ENCODE data around the gene PRKCH.

PRKCH gene

GRCh38 chr14:61325166-61325565 lies 3.8 kb downstream of the PRKCH start:
- no peak overlapping the region for H3K9ac ChIP-seq (ENCODE audit: low read depth, low read length)
- H3K9me3 ChIP-seq (ENCODE audit: insufficient read depth, low read depth, low read length) = 0 out of 2 replicates have a peak, but pooled peaks cover 5% of the 10 kb centered on the region
- H3K27ac ChIP-seq (ENCODE audit: low read depth, low read length) = no peak overlapping the region
- no peaks in the 10 kb centered on the region; the same call in 1 of the 2 replicates for H3K4me1 ChIP-seq (ENCODE audit: insufficient read depth, low read length)
- 92% methylated on average over 1 of the region's 1 CpG for WGBS
- H3K4me3 ChIP-seq (ENCODE audit: low read length) = no peak overlapping the region
- no peaks in the 10 kb centered on the region for H3K36me3 ChIP-seq (ENCODE audit: insufficient read depth, low read length)
- peaks cover 42% of the 10 kb centered on the region for H3K27me3 ChIP-seq (ENCODE audit: insufficient read depth, low read length)

DNA sequence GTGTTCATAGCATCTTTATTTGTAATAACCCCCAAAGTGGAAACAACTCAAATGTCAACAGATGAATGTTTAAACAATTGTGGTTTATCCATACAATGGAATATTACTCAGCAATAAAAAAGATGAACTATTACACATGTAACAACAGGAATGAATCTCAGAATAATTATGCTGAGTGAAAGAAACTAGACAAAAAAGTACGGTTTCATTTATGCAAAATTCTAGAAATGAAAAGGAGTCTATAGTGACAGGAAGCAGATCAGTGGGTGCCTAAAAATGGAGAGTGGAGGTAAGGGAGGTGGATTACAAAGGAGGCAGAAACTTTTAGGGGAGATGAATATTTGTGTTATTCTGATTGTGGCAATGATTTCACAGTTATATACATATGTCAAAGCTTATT lies 4.8 kb downstream of the PRKCH start:
- Histone ChIP-seq H3K27ac (ENCODE audit: low read depth, low read length) (no peak overlapping the region), H3K27me3 (ENCODE audit: insufficient read depth, low read length) (peaks cover 32% of the 10 kb centered on the region), H3K36me3 (ENCODE audit: insufficient read depth, low read length) (no peaks in the 10 kb centered on the region), H3K4me3 (ENCODE audit: low read length) (no peak overlapping the region), H3K4me1 (ENCODE audit: insufficient read depth, low read length) (no peaks in the 10 kb centered on the region; the same call in 1 of the 2 replicates), H3K9me3 (ENCODE audit: insufficient read depth, low read depth, low read length) (0 out of 2 replicates have a peak, but pooled peaks cover 5% of the 10 kb centered on the region), H3K9ac (ENCODE audit: low read depth, low read length) (no peak overlapping the region)
- WGBS = 96% methylated on average over 1 of the region's 1 CpG

DNA sequence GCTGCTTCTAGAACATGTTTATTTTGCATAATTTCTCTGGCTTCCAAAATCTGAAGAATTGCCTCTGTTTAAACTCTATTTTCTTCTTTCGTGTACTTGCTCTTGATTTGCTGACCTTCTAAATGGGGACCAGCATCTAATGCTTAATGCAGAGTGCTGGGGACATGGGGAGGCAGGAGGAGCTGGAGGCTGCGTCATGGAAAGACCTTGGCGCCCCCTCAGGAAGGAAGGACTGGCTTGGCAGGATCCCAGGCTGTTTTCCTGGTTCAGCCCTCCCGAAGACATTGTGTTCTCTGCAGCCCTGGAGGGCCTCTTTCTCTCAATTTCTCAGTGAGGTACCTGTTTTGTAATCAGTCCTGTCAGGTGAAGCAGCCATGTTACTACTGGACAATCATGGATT lies 5.5 kb downstream of the PRKCH start:
- Histone ChIP-seq H3K27ac (ENCODE audit: low read depth, low read length) (no peak overlapping the region), H3K36me3 (ENCODE audit: insufficient read depth, low read length) (no peaks in the 10 kb centered on the region), H3K9me3 (ENCODE audit: insufficient read depth, low read depth, low read length) (0 out of 2 replicates have a peak, but pooled peaks cover 5% of the 10 kb centered on the region), H3K9ac (ENCODE audit: low read depth, low read length) (no peak overlapping the region), H3K27me3 (ENCODE audit: insufficient read depth, low read length) (peaks cover 25% of the 10 kb centered on the region), H3K4me1 (ENCODE audit: insufficient read depth, low read length) (no peaks in the 10 kb centered on the region; the same call in 1 of the 2 replicates), H3K4me3 (ENCODE audit: low read length) (no peak overlapping the region)
- 76% methylated on average over 4 of the region's 4 CpGs for WGBS

DNA sequence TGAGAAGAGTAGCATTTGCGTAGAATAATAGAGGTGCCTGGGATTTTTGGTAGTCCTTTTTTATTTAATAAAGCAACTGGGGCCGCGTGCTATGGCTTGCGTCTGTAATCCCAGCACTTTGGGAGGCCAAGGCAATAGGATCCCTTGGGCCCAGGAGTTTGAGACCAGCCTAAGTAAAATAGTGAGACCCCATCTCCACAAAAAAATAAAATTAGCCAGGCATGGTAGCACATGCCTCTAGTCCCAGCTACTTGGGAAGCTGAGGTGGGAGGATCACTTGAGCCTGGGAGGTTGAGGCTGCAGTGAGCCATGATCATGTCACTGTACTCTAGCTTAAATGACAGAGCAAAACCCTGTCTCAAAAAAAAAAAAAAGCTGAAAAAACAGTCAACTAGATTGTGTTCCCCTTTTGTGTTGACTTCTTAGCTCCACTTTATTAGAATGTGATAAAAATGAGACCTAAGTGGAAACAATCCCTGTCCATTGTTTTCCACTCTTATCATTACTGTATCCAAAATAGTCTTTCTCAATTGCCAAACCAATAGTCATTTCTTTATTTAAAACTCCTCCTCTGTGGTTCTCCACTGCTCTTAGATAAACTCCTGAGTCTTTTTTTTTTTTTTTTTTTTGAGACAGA lies 7.4 kb downstream of the PRKCH start:
- WGBS = 97% methylated on average over 4 of the region's 4 CpGs
- Histone ChIP-seq H3K4me1 (ENCODE audit: insufficient read depth, low read length) (no peaks in the 10 kb centered on the region), H3K4me3 (ENCODE audit: low read length) (no peak overlapping the region), H3K27ac (ENCODE audit: low read depth, low read length) (no peak overlapping the region), H3K36me3 (ENCODE audit: insufficient read depth, low read length) (no peaks in the 10 kb centered on the region), H3K27me3 (ENCODE audit: insufficient read depth, low read length) (peaks cover 6% of the 10 kb centered on the region), H3K9me3 (ENCODE audit: insufficient read depth, low read depth, low read length) (0 out of 2 replicates have a peak, but pooled peaks cover 5% of the 10 kb centered on the region), H3K9ac (ENCODE audit: low read depth, low read length) (no peak overlapping the region)

- Histone ChIP-seq H3K36me3 (ENCODE audit: insufficient read depth, low read length) (no peaks in the 10 kb centered on the region), H3K27ac (ENCODE audit: low read depth, low read length) (no peak overlapping the region)
- 92% methylated on average over 8 of the region's 8 CpGs for WGBS
Measured at GRCh38 chr14:61329478-61330051, 8.2 kb downstream of the PRKCH start.

DNA sequence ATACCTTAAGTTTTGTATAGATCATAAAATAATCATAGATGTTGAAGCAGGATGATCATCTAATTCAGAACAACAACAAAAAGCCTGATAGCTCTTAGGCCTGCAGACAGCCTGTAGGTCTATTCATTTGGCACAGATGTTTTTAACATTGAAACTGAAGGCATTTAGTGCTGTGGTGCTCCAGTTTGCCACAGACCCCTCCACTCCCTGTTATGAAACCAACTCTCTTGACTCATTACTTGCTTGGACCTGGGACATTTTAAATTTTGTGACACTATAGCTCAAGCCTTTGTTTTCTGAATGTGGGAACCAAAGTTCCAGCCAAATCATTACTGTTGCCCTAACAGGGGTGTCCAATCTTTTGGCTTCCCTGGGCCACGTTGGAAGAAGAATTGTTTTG lies 9.1 kb downstream of the PRKCH start:
- Histone ChIP-seq H3K4me3 (ENCODE audit: low read length) (no peak overlapping the region), H3K9ac (ENCODE audit: low read depth, low read length) (no peak overlapping the region), H3K27ac (ENCODE audit: low read depth, low read length) (no peak overlapping the region), H3K9me3 (ENCODE audit: insufficient read depth, low read depth, low read length) (0 out of 2 replicates have a peak, but pooled peaks cover 5% of the 10 kb centered on the region), H3K4me1 (ENCODE audit: insufficient read depth, low read length) (no peaks in the 10 kb centered on the region), H3K27me3 (ENCODE audit: insufficient read depth, low read length) (no peaks in the 10 kb centered on the region), H3K36me3 (ENCODE audit: insufficient read depth, low read length) (no peaks in the 10 kb centered on the region)
- WGBS = 92% methylated on average over 1 of the region's 1 CpG

More at GRCh38 chr14:61329478-61330051, 8.2 kb downstream of the PRKCH start:
- H3K4me3 ChIP-seq (ENCODE audit: low read length) = no peak overlapping the region
- no peaks in the 10 kb centered on the region for H3K4me1 ChIP-seq (ENCODE audit: insufficient read depth, low read length)
- no peak overlapping the region for H3K9ac ChIP-seq (ENCODE audit: low read depth, low read length)
- no peaks in the 10 kb centered on the region for H3K27me3 ChIP-seq (ENCODE audit: insufficient read depth, low read length)
- 0 out of 2 replicates have a peak, but pooled peaks cover 5% of the 10 kb centered on the region for H3K9me3 ChIP-seq (ENCODE audit: insufficient read depth, low read depth, low read length)

- Histone ChIP-seq H3K27me3 (ENCODE audit: insufficient read depth, low read length) (no peaks in the 10 kb centered on the region), H3K9ac (ENCODE audit: low read depth, low read length) (no peak overlapping the region), H3K36me3 (ENCODE audit: insufficient read depth, low read length) (no peaks in the 10 kb centered on the region), H3K4me1 (ENCODE audit: insufficient read depth, low read length) (no peaks in the 10 kb centered on the region), H3K27ac (ENCODE audit: low read depth, low read length) (no peak overlapping the region), H3K9me3 (ENCODE audit: insufficient read depth, low read depth, low read length) (no peaks in the 10 kb centered on the region), H3K4me3 (ENCODE audit: low read length) (no peak overlapping the region)
- 97% methylated on average over 4 of the region's 4 CpGs for WGBS
Measured at GRCh38 chr14:61331992-61332657, 10.7 kb downstream of the PRKCH start.

GRCh38 chr14:61332658-61333029 lies 11.3 kb downstream of the PRKCH start:
- Histone ChIP-seq H3K4me3 (ENCODE audit: low read length) (no peak overlapping the region), H3K36me3 (ENCODE audit: insufficient read depth, low read length) (no peaks in the 10 kb centered on the region), H3K9ac (ENCODE audit: low read depth, low read length) (no peak overlapping the region), H3K4me1 (ENCODE audit: insufficient read depth, low read length) (no peaks in the 10 kb centered on the region), H3K27ac (ENCODE audit: low read depth, low read length) (no peak overlapping the region), H3K9me3 (ENCODE audit: insufficient read depth, low read depth, low read length) (no peaks in the 10 kb centered on the region), H3K27me3 (ENCODE audit: insufficient read depth, low read length) (no peaks in the 10 kb centered on the region)
- 93% methylated on average over 8 of the region's 8 CpGs for WGBS

DNA sequence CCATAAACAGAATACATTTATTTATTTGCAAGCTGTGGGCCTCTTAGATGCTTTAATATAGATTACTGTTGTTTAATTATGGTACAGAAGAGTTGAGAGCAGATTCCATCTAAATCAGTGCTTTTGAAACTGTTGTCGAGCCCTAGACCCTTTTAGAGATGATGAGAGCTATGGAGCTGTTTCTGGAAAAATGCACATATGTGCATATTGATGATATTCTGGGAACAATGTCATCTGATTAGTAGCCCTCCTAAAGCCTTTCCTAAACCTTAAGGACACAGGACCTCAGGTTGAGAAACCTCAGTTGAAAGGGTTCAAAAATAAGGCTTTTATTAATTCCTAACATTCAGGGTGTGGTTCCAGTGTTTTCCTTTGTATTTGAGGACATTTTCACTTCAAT lies 11.7 kb downstream of the PRKCH start:
- H3K27ac ChIP-seq (ENCODE audit: low read depth, low read length) = no peak overlapping the region
- H3K27me3 ChIP-seq (ENCODE audit: insufficient read depth, low read length) = no peaks in the 10 kb centered on the region
- H3K4me1 ChIP-seq (ENCODE audit: insufficient read depth, low read length) = no peaks in the 10 kb centered on the region
- no peaks in the 10 kb centered on the region for H3K36me3 ChIP-seq (ENCODE audit: insufficient read depth, low read length)
- no peaks in the 10 kb centered on the region for H3K9me3 ChIP-seq (ENCODE audit: insufficient read depth, low read depth, low read length)
- no peak overlapping the region for H3K4me3 ChIP-seq (ENCODE audit: low read length)
- H3K9ac ChIP-seq (ENCODE audit: low read depth, low read length) = no peak overlapping the region
- WGBS = 93% methylated on average over 1 of the region's 1 CpG

GRCh38 chr14:61334197-61334701 lies 12.9 kb downstream of the PRKCH start:
- Histone ChIP-seq H3K4me3 (ENCODE audit: low read length) (no peak overlapping the region), H3K9ac (ENCODE audit: low read depth, low read length) (no peak overlapping the region), H3K4me1 (ENCODE audit: insufficient read depth, low read length) (no peaks in the 10 kb centered on the region), H3K27me3 (ENCODE audit: insufficient read depth, low read length) (no peaks in the 10 kb centered on the region), H3K36me3 (ENCODE audit: insufficient read depth, low read length) (no peaks in the 10 kb centered on the region), H3K27ac (ENCODE audit: low read depth, low read length) (no peak overlapping the region), H3K9me3 (ENCODE audit: insufficient read depth, low read depth, low read length) (no peaks in the 10 kb centered on the region)
- WGBS = 88% methylated on average over 11 of the region's 11 CpGs

GRCh38 chr14:61335049-61335448 lies 13.7 kb downstream of the PRKCH start:
- Histone ChIP-seq H3K27me3 (ENCODE audit: insufficient read depth, low read length) (no peaks in the 10 kb centered on the region), H3K9me3 (ENCODE audit: insufficient read depth, low read depth, low read length) (no peaks in the 10 kb centered on the region), H3K4me3 (ENCODE audit: low read length) (no peak overlapping the region), H3K27ac (ENCODE audit: low read depth, low read length) (no peak overlapping the region), H3K4me1 (ENCODE audit: insufficient read depth, low read length) (no peaks in the 10 kb centered on the region), H3K9ac (ENCODE audit: low read depth, low read length) (no peak overlapping the region), H3K36me3 (ENCODE audit: insufficient read depth, low read length) (no peaks in the 10 kb centered on the region)
- 97% methylated on average over 2 of the region's 3 CpGs for WGBS
